GM19099 (cell line): ENCODE measurements around the gene GAB2.

Experiments
- POLR2A ChIP-seq: IDR thresholded peaks from 3 replicates; pipeline ENCODE4 v1.6.1; 2011; ENCODE audit warnings: low read depth; ENCODE audit not compliant: insufficient read length; ENCODE audit errors: extremely low read depth

The GAB2 gene

GRCh38 chr11:78253797-78254196, 163.8 kb downstream of the GAB2 start:
- TF ChIP-seq POLR2A = no peak

- TF ChIP-seq POLR2A = no peak
Measured at GRCh38 chr11:78251083-78251775, 166.4 kb downstream of the GAB2 start.

DNA sequence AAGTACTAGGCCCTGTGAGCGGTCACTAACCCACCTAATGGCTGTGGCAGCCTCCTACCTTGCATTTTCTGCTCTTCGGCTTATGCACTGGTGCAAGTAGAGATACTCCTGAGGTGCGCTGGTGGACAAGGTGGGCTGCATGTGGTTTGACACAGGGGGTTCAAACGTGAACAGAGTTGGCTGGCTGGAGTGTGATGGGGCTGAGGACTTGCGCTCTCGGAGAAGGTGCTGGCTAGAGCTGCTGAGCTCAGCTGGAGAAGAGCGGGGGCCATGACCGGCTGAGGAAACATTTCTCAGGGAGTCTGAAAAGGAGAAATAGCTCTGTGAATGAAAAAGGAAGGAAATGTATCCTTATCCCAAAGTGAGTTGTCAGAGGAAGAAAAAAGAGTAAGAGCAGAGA, 167.5 kb downstream of the GAB2 start:
- no peak for TF ChIP-seq POLR2A

- no peak for TF ChIP-seq POLR2A
Measured at GRCh38 chr11:78248903-78249302, 168.7 kb downstream of the GAB2 start.

GRCh38 chr11:78248191-78248590, 169.4 kb downstream of the GAB2 start:
- TF ChIP-seq POLR2A = no peak

- TF ChIP-seq POLR2A = no peak
Measured at GRCh38 chr11:78244546-78245255, 172.9 kb downstream of the GAB2 start.

- TF ChIP-seq POLR2A = no peak
Measured at GRCh38 chr11:78244080-78244479, 173.5 kb downstream of the GAB2 start.

GRCh38 chr11:78241475-78241874, 176.1 kb downstream of the GAB2 start:
- no peak for TF ChIP-seq POLR2A

DNA sequence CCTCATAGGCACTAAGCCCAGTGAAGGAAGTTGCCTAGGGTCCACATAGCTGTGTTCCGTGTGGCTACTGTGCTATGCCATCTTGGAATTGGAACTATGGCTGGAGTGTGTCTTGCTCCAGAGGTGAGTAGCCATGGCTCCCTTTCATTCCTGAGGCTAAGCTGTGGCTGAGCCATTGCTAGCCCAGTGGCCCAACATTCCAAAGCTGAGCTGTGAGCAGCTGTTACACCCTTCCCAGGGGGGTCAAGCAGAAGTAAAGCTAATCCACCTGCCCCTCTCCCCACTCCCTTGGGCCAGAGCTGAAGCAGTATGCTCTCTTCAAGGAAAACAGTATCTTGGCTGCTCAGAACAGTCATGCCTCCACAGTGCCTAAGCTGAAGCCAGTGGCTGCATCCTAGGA, 177.8 kb downstream of the GAB2 start:
- no peak for TF ChIP-seq POLR2A

GRCh38 chr11:78237293-78238046, 180.2 kb downstream of the GAB2 start:
- no peak for TF ChIP-seq POLR2A

DNA sequence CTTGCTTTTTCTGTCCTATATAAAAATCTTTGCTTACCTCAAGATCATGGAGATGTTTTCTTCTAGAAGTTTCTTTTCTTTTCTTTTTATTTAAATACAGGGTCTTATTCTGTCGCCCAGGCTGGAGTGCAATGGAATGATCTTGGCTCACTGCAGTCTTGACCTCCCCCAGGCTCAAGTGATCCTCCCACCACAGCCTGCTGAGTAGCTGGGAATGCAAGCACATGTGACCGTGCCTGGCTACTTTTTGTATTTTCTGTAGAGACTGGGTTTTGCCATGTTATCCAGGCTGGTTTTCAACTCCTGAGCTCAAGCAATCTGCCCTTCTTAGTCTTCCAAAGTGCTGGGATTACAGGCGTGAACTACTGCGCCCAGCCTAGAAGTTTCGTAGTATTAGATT, 183.6 kb downstream of the GAB2 start:
- TF ChIP-seq POLR2A = no peak

DNA sequence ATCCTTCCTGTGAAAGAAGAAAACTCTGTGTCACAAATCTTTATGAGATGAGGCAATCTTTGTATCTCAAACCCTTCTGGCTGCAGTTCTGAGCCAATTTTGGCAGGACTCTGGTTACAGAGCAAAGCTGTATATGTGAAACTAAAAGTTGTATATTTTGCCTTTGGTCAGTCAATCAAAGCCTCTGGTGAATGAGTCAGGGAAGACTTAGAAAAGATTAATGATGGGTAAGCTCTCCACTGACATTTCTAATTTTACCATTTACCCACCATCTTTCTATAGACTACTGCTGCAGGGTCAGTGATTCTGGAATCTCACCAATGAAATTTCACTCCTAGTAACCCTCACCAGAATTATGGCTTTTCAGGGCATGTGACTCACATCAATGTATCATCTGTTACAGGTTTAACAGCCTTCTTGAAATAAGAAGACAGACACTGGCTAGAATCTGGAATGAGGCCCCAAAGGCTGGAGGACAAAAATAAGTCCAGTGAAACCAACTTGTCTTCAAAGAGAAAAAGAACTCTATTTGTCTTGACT, 185.6 kb downstream of the GAB2 start:
- TF ChIP-seq POLR2A = no peak

GRCh38 chr11:78230161-78230877, 187.3 kb downstream of the GAB2 start:
- TF ChIP-seq POLR2A = no peak

DNA sequence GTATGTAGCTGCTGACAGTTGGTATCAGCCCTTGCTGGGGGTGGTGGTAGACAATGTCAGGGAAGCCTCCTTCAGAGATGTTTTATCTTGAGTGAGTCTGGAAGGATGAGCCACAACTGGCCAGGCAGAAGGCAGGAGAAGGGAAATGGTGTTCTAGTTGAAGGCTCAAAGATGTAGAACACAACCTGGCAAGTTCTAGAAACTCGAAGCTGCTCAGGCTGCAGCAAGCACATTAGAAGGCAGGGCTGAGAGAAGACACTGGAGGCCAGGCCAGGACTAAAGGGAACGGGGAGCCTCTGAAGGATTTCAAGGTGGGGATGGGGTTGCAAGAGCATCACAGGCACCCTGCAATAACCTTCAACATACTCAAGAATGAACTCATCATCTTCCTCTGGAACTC, 188.5 kb downstream of the GAB2 start:
- no peak for TF ChIP-seq POLR2A

- TF ChIP-seq POLR2A = no peak
Measured at GRCh38 chr11:78228467-78228866, 189.2 kb downstream of the GAB2 start.
